Epidermal melanocyte (primary cell): ENCODE measurements around the gene COX6A2.

Experiments
- DNase-seq: peaks from one replicate; pipeline ENCODE4 v3.0.0; 2011; ENCODE audit warnings: low spot score; ENCODE audit not compliant: insufficient read length

Gene COX6A2

GRCh38 chr16:31410082-31410481 is 18.1 kb downstream of the COX6A2 start:
- no peak for DNase-seq

DNA sequence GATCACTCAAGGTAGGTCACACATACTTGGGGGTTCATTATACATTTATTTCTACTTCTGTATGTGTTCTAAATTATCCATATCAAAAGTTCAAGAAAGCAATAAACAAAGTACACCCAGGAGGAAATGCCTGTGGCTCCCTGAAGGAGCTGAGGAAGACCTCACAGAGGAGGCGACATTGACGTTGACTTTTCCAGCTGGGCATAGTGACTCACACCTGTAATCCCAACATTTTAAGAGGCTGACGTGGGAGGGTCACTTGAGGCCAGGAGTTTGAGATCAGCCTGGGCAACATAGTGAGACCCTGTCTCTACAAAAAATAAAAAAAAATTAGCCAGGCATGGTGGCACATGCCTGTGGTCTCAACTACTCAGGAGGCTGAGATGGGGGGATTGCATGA is 18.7 kb downstream of the COX6A2 start:
- no peak for DNase-seq

DNA sequence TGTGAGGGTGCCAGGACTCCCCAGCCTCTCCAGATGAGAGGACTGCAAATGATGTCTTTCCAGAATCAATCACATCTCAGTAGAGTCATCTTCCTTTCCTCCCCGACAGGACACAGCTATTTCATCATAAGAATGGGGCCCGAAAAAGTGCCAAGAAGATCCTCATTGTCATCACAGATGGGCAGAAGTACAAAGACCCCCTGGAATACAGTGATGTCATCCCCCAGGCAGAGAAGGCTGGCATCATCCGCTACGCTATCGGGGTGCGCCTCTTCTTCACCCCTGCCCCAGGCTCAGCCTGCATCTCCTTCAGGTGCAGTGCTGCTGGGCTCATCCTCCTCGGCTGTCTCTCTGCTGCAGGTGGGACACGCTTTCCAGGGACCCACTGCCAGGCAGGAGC is 20.8 kb downstream of the COX6A2 start:
- DNase-seq = no peak

DNA sequence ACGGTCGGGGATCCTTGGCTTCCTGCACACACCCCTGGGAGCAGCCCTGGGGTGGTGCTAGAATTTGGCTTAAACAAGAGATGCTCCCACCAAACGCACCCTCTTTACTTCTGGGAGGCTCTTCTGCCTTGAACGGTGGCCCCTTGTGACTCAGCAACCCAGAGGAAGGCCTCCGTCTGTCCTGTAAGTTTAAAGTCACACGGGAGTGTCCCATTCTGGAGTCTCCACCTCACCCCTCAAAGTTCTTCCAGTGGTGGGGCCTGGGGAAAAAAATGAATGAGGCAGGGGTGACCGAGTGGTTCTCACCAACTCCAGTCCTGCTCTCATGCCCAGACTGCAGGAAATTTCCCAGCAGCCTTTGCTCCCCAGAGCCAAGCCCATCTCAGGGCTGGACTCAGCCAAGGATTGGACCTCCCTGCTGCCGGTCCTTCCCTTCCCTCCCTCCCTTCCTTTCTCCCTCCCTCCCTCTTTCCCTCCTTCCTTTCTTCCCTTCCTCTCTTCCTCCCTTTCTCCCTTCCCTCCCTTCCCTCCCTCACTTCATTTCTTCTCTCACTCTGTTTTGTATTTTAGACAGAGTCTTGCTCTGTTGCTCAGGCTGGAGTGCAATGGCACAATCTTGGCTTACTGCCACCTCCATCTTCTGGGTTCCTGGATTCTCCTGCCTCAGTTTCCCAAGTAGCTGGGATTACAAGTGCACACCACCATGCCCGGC is 23.7 kb downstream of the COX6A2 start:
- DNase-seq = no peak

DNA sequence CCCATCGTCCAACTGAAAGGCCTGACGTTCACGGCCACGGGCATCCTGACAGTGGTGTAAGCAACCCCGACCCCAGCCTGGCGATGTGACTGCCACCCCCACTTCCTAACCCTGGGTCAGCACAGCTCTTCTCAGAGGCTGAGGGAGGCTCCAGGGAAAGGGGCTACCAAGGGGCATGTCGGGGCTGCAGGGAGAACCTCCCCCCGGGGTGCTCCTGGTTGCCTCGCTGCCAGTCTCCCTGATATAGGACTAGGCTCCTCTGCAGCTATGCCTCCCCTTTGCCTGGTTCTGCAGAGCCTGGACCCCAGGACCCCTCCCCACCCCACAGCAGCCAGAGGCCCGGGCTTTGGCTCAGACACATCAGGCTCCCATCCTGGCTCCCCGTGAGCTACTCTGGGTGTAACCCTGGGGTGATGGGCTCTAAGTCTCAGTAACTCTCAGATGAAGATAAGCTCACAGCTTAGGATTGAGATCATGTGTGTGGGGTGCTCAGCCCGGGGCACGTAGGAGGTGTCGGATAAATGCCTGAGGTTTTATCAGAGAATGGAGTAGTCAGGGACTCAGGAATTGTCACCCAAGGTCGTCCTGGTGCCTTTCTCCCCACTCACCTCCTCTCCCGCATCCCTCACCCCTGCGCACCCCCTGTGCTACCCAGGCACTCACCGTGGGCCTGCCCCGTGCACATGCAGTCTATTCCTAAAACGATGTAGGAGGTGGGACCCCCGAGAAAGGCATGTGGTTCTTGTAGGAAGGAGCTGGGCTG is 24.4 kb downstream of the COX6A2 start:
- no peak for DNase-seq

DNA sequence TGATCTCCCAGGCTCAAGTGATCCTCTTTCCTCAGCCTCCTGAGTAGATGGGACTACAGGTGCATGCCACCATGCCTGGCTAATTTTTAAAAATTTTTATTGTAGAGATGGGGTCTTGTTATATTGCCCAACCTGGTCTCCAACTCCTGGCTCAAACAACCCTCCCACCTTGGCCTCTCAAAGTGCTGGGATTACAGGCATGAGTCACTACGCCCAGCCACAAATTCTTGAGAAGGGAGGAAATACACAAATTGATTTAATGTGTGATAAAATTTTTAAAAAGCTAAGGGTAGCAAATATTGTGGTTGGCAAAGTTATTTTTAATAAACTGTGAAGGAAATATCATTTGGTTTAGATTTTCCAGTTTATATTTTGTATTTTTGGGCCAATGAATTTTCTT is 25.5 kb downstream of the COX6A2 start:
- no peak for DNase-seq

GRCh38 chr16:31401436-31401835 is 26.7 kb downstream of the COX6A2 start:
- no peak for DNase-seq

GRCh38 chr16:31400191-31400590 is 28.0 kb downstream of the COX6A2 start:
- no peak for DNase-seq

GRCh38 chr16:31397701-31398100 is 30.5 kb downstream of the COX6A2 start:
- DNase-seq = no peak

GRCh38 chr16:31397096-31397660 is 31.0 kb downstream of the COX6A2 start:
- no peak for DNase-seq

- DNase-seq = no peak
Observed at GRCh38 chr16:31395647-31396046, 32.5 kb downstream of the COX6A2 start.

- no peak for DNase-seq
Observed at GRCh38 chr16:31393056-31393455, 35.1 kb downstream of the COX6A2 start, which contains the start of gene ITGAD. Gene ITGAD (plus strand): TSS chr16:31393335. CDS start chr16:31393361, 26 bp downstream.

DNA sequence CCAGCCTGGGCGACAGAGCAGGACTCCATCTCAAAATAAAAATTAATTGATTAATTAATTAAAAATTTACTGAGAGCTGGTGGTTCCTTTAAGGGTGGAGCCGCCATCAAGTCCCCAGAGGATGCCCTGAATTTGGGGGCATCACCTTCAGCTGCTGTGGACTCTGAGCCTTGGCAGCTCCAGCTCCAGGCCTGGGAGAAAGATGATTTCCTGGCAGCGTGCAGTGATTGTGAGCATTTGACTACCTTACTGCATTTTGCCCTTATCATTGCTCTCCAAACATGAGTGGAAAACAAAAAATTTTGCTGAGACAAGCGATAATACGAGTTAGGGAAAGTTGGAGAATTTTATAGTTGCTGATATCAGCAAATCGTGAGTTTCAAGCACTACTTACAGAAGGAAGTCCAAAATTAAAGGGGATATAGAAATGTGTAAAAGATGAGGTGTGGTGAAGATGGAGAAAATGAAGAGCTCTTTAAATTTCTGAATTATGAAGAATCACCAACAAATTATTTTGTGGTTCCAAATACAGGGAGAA is 37.6 kb downstream of the COX6A2 start:
- DNase-seq = no peak

- no peak for DNase-seq
Observed at GRCh38 chr16:31388535-31388934, 39.6 kb downstream of the COX6A2 start.

- no peak for DNase-seq
Observed at GRCh38 chr16:31386157-31386984, 41.8 kb downstream of the COX6A2 start.

DNA sequence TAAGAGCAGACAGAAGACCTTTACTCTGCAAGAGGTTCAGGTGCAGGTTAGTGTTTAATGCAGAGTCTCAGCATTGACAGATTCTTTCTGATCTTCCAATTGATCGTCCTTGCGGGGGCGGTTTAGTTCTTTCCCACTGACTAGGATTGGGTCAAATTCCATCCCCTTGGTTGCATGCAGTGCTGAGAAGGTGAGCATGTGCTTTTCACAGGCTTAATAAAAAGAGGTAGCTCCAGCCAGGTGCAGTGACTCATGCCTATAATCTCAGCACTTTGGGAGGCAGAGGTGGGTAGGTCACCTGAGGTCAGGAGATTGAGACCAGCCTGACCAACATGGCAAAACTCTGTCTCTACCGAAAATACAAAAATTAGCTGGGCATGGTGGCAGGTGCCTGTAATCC is 42.5 kb downstream of the COX6A2 start:
- DNase-seq = no peak

DNA sequence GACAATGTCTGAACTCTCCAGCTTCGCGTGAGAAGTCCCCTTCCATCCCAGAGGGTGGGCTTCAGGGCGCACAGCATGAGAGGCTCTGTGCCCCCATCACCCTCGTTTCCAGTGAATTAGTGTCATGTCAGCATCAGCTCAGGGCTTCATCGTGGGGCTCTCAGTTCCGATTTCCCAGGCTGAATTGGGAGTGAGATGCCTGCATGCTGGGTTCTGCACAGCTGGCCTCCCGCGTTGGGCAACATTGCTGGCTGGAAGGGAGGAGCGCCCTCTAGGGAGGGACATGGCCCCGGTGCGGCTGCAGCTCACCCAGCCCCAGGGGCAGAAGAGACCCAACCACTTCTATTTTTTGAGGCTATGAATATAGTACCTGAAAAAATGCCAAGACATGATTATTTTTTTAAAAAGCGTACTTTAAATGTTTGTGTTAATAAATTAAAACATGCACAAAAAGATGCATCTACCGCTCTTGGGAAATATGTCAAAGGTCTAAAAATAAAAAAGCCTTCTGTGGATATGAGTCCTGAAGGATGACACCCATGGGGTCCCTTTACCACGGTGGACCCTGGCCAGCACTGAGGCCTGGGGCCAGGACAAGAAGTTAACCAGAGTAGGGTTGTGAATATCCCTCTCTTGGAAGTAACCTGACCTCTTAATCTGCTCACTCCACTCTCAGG is 45.5 kb downstream of the COX6A2 start:
- peak; percentile 54 for DNase-seq

GRCh38 chr16:31380201-31380600 is 48.0 kb downstream of the COX6A2 start:
- DNase-seq = no peak
